Measurements from ENCODE around the gene C6orf141.
"Not testable (repeated sequence)": the region's sequence is repeated elsewhere in the genome, so short reads cannot be mapped to it uniquely, and the experiment has no call there.

Gene C6orf141

DNA sequence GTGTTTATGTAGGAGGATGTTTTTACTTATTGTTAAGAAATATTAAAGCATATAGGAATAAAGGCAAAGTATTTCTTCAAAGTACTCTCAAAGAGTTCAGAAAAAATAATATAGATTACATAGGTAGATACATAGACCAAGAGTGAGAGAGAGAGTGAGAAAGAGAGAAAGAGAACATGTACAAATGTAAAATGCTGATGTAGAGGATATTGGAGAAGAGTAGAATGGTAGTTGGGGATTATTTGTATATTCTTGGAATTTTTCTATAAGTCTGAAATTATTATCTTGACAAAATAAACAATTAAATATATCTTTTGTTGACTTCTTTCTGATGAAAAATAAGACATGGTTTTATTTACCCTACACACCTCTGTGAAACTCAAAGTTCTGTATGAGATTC, 29.2 kb downstream of the C6orf141 start:
- DNase-seq: no peak

DNA sequence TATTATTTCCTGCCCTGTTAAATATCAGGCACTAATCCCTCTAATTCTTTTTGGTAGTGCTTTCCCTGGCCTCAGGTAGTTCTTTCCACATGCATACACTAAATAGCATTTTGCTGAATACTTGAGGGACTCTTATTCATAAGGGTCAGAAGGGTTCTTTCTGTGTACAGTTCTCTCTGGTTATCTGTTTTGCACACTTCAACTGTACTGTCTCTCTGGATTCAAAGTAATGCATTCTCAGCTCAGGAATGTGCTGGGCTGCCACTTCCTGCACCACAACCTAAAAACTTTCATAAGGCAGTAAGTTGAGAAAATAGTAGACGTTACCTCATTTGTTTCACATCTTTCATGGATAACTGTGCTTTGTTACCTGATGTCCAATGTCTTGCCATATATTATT, 32.1 kb downstream of the C6orf141 start:
- no peak for DNase-seq

DNA sequence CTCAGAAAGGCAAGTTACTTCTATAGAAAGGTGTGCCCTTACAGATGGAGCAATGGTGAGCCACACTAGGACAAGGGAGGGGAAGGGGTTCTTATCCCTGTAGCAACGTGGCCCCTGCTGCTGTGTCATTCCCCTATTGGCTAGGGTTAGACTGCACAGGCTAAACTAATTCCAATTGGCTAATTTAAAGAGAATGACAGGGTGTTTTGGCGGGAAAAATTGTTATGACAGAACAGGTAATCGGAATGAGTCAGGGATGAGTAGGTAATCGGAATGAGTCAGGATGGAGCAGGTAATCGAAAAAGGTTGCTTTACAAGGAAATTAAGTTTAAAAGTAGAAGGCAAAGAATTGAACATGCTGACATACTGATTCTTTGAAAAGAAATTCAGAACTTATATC, 36.8 kb downstream of the C6orf141 start:
- not testable (repeated sequence) for DNase-seq
